HG02840 (cell line): ENCODE data around the gene RNASE9.
"Not testable (repeated sequence)": the region's sequence is repeated elsewhere in the genome, so short reads cannot be mapped to it uniquely, and the experiment has no call there.

Source experiments
- ATAC-seq: cut with Tn5 transposase; IDR thresholded peaks from one replicate; pipeline ENCODE4 v1.9.1; 2021; ENCODE audit warnings: mild to moderate bottlenecking, moderate library complexity, moderate number of reproducible peaks; ENCODE audit not compliant: unreplicated experiment, low FRiP score

The RNASE9 gene

DNA sequence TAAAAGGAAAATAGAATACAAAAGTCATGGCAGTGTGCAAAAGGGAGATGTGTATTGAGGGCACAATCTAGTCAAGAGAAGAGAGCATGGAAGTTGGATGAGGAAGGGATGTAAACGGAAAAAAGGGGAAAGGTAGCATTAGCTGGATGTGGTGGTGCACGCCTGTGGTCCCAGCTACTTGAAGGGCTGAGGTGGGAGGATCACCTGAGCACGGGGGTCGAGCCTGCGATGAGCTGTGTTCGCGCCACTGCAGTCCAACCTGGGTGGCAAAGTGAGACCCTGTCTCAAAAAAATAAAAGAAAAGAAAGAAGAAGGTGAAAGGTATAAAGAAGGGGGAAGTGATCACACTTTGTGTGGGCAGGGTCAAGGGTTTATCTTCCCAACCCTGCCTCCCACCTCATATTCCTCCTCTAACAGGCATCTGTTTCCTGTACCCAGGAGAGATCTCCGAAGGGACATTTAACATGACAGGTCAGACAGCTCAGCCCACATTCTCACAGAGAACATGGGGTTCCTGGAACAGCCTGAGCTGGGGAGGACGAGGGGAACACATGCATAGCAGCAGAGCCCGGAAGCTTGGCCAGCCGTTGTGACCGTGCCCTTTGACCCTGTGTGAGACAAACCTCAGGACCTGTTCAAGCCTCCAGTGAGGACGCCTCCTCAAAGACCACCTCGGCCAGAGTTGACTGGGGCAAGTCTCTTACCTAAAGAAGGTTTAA, 18.1 kb upstream of the RNASE9 start:
- ATAC-seq, result no peak

DNA sequence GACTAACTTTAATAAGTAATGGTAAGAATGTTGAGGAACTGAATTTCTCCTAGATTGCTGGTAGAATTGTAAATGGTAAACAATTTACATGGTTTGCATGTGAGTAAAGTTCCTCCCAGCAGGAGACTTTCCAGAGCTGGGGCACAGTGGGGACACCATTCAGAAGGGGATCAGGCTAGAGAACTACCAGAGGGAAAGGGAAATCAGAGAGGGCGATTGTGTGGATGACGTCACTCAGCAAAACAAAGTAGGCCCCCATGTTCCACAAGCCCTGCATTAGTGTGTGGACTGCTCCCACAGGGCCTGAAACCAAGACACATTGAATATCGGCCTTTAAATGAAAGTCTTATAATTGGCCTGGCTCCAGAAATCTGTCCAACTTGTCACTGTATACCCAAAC, 17.5 kb upstream of the RNASE9 start:
- ATAC-seq, result no peak

DNA sequence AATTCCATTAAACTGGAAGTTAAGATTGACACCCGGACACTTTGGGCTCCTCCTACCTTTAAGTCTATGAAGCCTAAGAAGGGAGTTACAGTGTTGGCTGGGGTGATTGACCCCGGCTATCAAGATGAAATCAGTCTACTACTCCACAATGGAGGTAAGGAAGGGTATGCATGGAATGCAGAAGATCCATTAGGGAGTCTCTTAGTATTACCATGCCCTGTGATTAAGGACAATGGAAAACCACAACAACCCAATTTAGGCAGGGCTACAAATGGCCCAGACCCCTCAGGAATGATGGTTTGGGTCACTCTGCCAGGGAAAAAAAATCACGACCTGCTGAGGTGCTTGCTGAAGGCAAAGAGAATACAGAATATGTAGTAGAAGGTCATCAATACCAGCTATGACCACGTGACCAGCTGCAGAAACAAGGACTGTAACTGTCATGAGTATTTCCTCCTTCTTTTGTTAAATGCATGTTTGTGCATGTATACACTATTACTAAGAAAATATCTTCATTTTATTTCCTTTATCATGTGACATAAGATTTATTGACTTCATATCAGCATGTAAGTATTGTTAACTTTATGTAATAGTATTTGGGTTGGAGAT, 11.6 kb upstream of the RNASE9 start:
- not testable (repeated sequence) for ATAC-seq

DNA sequence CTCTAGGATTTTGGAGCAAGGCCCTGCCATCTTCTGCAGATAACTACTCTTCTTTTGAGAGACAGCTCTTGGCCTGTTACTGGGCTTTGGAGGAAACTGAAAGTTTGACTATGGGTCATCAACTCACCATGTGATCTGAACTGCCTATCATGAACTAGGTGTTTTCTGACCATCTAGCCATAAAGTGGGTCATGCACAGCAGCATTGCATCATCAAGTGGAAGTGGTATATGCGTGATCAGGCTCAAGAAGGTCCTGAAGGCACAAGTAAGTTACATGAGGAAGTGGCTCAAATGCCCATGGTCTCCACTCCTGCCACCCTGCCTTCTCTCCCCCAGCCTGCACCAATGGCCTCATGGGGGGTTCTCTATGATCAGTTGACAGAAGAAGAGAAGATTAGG, 9.9 kb upstream of the RNASE9 start:
- ATAC-seq, result not testable (repeated sequence)

DNA sequence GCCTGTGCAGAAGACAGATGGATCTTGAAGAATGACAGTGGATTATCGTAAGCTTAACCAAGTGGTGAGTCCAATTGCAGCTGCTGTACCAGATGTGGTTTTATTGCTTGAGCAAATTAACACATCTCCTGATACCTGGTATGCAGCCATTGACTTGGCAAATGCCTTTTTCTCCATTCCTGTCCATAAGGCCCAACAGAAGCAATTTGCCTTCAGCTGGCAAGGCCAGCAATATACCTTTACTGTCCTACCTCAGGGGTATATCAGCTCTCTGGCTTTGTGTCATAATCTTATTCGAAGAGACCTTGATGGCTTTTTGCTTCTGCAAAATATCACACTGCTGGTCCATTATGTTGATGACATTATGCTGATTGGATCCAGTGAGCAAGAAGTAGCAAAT, 9.0 kb upstream of the RNASE9 start:
- not testable (repeated sequence) for ATAC-seq

DNA sequence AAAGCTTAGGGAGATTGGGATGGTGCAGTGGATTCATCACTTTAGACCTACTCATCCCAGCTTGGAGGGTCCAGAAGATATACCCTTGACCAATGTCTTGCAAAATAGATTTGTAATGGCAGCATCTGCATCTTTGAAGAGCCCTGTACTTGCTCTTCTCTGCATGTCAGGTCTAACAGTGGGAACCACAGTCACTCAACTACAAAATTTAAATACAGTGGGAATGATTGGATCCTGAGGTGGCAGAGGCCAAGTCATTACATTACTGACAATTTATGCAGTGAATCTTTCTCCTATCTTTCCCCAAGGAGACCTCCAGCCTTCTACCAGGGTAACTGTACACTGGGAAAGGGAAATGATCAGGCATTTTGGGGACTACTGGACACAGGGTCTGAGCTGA, 8.2 kb upstream of the RNASE9 start:
- no peak for ATAC-seq

DNA sequence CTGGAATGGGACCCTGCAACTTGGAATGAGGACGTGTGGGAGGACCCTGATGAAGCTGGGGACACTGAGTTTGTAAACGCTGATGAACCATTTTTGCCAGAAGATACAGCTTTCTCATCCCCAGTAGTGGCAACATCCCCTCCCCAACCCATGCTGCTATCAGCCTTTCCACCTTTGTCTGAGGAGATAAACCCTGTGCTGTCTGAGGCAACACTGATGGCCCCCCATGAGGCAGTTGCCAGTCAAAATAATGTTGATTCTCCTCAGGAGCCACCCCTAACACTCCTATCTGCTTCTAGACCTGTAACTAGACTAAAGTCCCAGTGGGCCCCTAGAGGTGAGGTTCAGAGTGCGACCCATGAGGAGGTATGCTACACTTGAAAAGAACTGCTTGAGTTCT, 7.5 kb upstream of the RNASE9 start:
- ATAC-seq, result no peak

DNA sequence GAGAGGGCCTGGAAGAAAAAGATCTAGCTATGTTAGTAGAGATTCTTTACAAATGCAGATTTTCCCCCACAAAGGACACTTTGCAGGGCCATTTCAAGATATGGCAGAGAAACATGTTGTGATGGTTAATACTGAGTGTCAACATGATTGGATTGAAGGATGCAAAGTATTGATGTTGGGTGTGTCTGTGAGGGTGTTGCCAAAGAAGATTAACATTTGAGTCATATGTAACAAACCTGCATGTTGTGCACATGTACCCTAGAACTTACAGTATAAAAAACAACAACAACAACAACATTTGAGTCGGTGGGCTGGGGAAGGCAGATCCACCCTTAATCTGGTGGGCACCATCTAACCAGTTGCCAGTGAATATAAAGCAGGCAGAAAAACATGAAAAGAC, 6.4 kb upstream of the RNASE9 start:
- not testable (repeated sequence) for ATAC-seq

DNA sequence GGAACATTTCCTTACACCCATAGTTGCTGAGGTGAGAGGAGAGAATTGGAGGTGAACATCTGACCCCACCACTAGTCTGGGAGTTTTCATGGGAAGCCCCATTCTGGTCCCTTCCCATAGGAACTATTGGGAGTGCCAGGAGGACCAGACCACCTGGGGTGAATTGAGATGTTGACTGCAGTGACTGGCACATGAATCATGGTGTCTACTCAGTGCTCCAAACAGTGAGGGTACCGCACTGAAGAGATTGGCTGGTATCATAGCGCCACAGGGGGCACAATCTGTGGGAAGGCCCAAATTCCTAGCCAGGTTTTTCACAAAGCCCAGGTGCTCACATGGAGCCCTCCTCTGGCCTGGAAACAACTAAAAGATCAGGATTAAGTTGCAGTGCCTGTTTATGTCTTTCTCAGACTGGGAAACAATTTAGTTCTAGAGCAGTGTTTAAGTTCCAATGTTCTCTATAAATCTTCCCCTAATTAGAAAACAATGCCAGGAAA, 3.7 kb upstream of the RNASE9 start:
- ATAC-seq, result no peak

DNA sequence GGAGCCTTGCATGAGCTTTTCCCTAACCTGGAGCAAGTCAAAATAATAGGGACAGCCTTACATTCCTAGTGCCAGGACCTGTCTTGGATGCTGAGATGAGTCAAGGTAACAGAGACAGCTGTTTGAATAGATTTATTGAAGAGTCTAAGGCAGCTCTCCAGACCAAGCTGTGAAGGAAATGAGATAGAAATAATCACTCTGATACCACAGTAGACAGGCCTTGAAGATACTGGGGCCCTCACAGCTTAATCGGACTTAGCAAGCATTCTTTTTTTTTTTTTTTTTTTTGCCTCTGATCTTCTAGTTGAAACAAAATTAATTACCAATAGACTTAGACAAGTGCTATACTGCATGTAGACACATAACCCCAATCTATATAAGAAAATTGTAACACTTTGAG, 3.1 kb upstream of the RNASE9 start:
- no peak for ATAC-seq

DNA sequence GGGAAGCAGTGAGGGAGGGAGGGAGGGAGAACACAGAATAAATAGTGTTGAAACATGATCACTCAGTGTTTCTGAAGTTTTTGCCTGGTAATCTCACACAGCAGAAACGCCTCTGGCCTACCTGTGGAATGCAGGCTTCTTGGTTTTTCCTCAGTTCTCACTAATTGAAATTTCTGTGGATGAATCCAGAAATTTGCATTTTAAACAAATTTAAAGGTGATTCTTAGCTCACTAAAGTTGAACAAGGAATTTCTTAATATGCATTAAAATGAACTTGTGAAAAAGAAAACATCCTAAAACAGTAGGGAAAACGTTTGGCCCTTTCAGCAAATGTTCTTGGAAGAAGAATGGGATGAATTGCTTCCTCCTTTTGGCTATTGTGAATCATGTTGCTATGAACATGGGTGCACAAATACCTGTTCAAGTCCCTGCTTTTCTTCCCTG, 1.4 kb downstream of the RNASE9 start:
- ATAC-seq, result no peak

DNA sequence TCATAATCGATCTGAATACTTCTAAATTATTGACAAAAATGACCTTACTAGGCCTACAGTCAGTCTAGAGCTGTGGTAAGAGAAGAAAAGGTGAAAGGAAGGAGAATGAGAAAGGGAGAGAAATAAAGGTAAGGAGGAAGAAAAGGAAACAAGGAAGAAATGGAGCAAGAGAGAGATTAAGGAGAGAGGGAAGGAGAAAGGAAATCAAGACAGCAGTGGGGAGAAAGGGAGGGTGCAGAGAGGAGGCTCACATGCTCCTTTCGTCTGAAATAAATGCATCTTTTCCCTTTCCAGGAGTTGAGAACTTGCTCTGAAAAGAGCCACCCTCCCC, 3.7 kb downstream of the RNASE9 start:
- ATAC-seq, result no peak

DNA sequence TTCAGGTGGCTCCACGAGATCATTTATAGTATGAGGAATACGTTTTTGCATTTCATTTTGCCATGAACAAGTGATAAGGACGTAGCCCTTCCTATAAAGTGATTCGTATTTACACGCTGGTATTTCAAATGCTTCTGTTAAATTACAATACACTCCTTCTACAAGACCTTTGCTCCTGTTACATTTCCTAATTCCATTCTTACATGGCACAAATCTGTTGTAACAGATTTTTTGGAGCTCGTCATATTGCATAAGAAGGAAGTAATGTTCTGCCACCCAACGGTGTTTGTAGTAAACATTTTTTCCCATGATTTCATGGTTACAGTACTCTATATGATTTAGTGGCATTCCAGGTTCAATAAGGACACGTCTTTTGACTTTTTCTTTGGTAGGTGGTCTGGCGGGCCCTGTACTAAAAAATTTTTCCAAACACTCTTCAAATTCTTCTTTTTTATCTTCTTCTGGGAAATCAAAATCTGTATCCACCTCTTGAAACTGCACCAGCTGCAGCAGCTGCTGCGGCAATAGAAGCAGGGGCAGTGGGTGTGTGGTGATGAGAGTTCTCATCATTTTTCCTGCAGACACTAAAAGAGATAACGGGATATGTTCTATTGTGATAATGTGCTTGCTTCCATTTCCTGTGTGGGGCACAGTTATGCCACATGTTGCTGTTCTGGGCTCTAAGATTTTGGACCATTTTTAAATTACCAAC, 4.2 kb downstream of the RNASE9 start:
- no peak for ATAC-seq

DNA sequence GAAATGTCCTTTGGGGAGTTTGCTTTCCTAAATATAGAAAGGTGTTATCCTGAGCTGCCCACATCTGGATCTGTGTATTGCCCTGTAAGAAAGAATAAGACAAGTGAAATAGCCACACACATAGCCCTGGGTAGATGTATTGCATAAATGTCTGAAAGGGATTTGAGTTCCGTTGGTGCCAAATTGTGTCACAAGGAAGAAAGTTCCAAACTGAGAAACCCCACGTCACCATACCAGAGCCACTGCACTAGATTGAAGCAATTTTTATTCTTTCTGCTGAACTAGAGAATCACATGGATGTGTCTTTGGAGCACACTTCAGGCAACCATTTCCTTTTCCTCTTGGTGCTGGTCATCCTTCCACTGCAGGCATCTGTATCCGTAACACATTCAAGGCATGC, 5.0 kb downstream of the RNASE9 start:
- no peak for ATAC-seq

DNA sequence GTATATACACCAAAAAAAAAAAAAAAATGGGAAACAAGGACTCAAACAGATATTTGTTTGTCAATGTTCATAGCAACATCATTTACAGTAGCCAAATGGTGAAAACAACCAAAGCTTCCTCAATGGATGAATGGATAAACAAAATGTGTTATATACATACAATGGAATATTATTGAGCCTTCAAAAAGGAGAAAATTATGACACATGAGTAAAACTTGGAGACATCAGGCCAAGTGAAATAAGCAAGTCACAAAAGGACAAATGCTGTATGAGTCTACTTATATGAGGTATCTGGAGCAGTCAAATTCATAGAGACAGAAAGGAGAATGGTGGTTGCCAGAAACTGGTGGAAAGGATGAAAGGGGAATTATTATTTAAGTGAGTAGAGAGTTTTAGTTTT, 7.8 kb downstream of the RNASE9 start:
- no peak for ATAC-seq

DNA sequence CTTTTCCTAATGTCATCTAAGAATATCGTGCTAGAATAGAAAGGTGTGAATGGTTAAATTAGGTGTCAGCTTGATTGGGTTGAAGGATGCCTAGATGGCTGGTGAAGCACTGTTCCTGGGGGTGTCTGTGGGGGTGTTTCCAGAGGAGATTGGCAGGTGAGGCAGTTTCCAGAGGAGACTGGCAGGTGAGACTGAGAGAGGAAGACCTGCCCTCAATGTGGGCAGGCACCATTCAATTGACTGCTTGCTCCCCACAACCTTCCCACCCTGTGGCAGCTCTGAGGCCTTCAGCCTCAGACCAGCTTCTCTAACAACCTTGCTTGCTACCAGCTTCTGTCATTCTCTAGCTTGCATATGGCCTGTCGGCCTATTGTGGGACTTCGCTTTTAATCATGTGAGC, 9.2 kb downstream of the RNASE9 start:
- no peak for ATAC-seq

DNA sequence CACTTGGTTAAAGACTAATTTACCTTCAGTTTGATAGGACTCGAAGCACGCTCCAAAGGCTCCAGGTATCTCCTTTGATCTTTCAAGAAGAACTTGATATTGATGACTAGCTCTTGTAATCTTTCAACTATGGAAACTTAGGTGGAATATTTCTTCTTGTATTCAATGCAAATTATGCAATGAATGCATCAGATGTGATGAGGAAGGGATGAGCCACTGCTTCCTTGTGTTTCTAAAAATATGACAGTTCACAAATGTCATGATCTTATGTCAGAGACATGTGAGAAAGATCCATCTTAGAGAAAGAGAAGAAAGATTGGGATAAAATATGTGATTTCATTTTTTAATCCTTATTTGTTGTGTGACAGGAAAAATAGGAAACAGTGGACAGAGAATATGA, 9.9 kb downstream of the RNASE9 start:
- ATAC-seq, result no peak

DNA sequence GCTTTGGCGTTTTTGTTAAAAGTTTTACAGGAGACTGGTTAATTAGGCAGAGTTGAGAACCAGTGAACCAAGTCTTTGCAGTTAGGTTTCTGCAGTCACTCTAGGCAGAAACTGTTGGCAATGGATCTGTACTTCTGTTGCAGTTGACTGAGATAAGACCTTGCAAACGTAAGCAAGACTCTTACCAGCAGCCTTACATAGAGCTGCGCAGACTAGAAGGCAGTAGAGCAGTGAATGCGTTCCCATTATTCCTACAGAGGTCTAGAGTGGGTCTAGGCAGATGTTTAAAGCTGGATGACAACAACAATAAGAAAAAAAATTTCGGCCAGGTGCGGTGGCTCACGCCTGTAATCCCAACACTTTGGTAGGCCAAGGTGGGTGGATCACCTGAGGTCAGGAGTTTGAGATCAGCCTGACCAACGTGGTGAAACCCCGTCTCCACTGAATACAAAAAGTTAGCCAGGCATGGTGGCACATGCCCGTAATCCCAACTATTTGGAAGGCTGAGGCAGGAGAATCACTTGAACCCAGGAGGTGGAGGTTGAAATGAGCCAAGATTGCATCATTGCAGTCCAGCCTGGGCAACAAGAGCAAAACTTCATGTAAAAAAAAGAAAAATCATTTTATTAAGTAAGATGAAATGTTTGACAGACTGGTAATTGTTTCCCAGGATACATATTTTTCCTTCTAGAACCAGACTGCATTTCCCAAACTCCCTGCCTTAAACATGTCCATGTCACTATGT, 12.3 kb downstream of the RNASE9 start:
- no peak for ATAC-seq

DNA sequence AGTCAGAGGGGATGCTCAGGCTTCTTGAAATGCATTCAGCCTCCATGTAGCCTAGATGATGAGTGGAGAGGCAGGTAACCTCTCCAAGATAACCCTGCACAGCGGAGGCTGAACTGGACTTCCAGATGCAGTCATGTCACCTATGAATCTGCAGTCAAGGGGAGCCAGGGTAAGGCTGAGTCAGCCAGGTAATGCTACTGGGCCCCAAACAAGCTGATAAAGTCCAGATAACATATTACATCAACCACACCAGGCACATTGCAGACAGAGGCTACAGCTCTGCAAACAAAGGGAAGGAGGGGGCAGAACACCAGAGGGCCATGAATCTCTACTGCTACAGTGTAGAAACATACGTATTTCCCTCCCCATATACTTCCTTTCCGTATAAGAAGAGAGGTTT, 14.0 kb downstream of the RNASE9 start:
- no peak for ATAC-seq

DNA sequence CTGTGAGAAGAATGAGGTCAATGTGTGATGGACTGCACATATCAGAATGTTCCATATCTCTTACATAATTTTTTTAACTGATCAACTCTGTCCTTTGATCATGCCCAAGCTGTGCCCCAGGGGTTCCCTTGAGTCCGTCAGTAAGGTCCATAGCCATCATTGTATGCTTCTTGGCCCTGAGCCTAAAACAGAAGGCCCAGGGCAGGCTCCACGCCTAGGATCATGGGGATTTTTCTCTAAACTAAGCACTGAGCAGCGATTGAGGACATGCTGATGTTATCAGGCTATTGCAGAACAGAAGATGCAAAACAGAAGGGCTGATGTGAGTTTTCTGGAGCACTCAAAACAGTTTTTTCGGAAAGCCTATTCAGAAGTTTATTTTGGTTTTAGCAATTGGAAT, 20.9 kb downstream of the RNASE9 start:
- no peak for ATAC-seq
